Prostate gland (tissue), 2 donors: ENCODE results near the gene RNF187.

Experiments
- POLR2A ChIP-seq: fragments of 450-650 bp; IDR thresholded peaks from one replicate; pipeline ENCODE4 v1.6.1; 2016; ENCODE audit warnings: antibody characterized with exemption, mild to moderate bottlenecking
- POLR2AphosphoS5 ChIP-seq: sonication (generic); formaldehyde crosslinking; IDR thresholded peaks from one replicate; pipeline ENCODE4 v1.6.1; 2017; ENCODE audit warnings: antibody characterized with exemption
- TF ChIP-seq, protein P1 (sequence below), 4 experiments: fragments of 200-600 bp in 2 of 4; fragments of 450-650 bp in 2 of 4; sonication (generic) in 2 of 4; IDR thresholded peaks; 1 replicate in 3 of 4; 2 replicates in 1 of 4; pipeline ENCODE4 v1.5.1; 2016 to 2019; ENCODE audit warnings: antibody characterized with exemption in 4 of 4, mild to moderate bottlenecking in 2 of 4, moderate library complexity in 2 of 4

DNA sequence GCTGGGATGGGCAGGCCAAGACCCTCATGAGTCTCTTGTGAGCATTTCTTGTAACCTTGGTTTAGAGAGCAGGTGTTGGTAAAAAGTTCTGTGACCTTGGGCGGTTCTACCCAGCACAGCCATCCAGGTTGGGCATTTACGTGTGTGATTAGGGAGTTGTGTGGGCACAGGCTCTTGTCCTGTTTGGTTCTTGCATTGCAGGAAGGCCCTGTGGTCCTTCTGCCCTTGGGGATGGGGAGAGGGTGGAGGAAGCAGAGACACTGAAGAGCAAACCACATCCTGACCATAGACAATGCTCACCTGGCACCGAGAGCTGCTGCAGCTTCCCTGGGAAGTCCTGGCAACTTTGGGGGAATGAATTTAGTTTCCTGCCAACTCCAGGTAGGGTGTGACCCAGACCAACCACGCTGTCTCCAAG, 25.6 kb downstream of the RNF187 start:
- no peak for TF ChIP-seq POLR2A
- TF ChIP-seq, protein P1, sequence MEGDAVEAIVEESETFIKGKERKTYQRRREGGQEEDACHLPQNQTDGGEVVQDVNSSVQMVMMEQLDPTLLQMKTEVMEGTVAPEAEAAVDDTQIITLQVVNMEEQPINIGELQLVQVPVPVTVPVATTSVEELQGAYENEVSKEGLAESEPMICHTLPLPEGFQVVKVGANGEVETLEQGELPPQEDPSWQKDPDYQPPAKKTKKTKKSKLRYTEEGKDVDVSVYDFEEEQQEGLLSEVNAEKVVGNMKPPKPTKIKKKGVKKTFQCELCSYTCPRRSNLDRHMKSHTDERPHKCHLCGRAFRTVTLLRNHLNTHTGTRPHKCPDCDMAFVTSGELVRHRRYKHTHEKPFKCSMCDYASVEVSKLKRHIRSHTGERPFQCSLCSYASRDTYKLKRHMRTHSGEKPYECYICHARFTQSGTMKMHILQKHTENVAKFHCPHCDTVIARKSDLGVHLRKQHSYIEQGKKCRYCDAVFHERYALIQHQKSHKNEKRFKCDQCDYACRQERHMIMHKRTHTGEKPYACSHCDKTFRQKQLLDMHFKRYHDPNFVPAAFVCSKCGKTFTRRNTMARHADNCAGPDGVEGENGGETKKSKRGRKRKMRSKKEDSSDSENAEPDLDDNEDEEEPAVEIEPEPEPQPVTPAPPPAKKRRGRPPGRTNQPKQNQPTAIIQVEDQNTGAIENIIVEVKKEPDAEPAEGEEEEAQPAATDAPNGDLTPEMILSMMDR (IDR thresholded peaks at IDR 0.05) = no peak
- TF ChIP-seq POLR2AphosphoS5 = no peak
